ENCODE data around the gene CSNK1G3.
"Not testable (repeated sequence)": the region's sequence is repeated elsewhere in the genome, so short reads cannot be mapped to it uniquely, and the experiment has no call there.

CSNK1G3 gene

GRCh38 chr5:123561230-123561629 is 49.3 kb downstream of the CSNK1G3 start:
- no peak for DNase-seq

GRCh38 chr5:123571927-123572326 is 60.0 kb downstream of the CSNK1G3 start:
- DNase-seq = no peak

GRCh38 chr5:123578390-123578789 is 66.4 kb downstream of the CSNK1G3 start:
- no peak for DNase-seq

GRCh38 chr5:123579410-123579809 is 67.4 kb downstream of the CSNK1G3 start:
- no peak for DNase-seq

GRCh38 chr5:123582550-123583285 is 70.7 kb downstream of the CSNK1G3 start:
- no peak for DNase-seq

- DNase-seq = no peak
Measured at GRCh38 chr5:123585871-123586270, 73.9 kb downstream of the CSNK1G3 start.

- DNase-seq = no peak
Measured at GRCh38 chr5:123594434-123594833, 82.5 kb downstream of the CSNK1G3 start.

GRCh38 chr5:123597018-123597417 is 85.0 kb downstream of the CSNK1G3 start:
- no peak for DNase-seq

- DNase-seq = no peak
Measured at GRCh38 chr5:123598028-123598689, 86.2 kb downstream of the CSNK1G3 start.

- DNase-seq = no peak
Measured at GRCh38 chr5:123599171-123599570, 87.2 kb downstream of the CSNK1G3 start.

- no peak for DNase-seq
Measured at GRCh38 chr5:123601610-123602009, 89.6 kb downstream of the CSNK1G3 start.

- DNase-seq = no peak
Measured at GRCh38 chr5:123605822-123606221, 93.8 kb downstream of the CSNK1G3 start.

- no peak for DNase-seq
Measured at GRCh38 chr5:123610209-123610608, 98.2 kb downstream of the CSNK1G3 start.

GRCh38 chr5:123610665-123611405 is 98.9 kb downstream of the CSNK1G3 start:
- DNase-seq = peak; percentile 6

GRCh38 chr5:123611406-123611709 is 99.4 kb downstream of the CSNK1G3 start:
- DNase-seq = no peak

- DNase-seq = no peak
Measured at GRCh38 chr5:123617561-123617960, 105.6 kb downstream of the CSNK1G3 start.

- DNase-seq = no peak
Measured at GRCh38 chr5:123626051-123626450, 114.1 kb downstream of the CSNK1G3 start.

- no peak for DNase-seq
Measured at GRCh38 chr5:123628860-123629544, 117.0 kb downstream of the CSNK1G3 start.

- no peak for DNase-seq
Measured at GRCh38 chr5:123636006-123636405, 124.0 kb downstream of the CSNK1G3 start.

- DNase-seq = not testable (repeated sequence)
Measured at GRCh38 chr5:123637028-123637427, 125.1 kb downstream of the CSNK1G3 start.

GRCh38 chr5:123639244-123639643 is 127.3 kb downstream of the CSNK1G3 start:
- DNase-seq = no peak

- DNase-seq = no peak
Measured at GRCh38 chr5:123645024-123645603, 133.1 kb downstream of the CSNK1G3 start.

GRCh38 chr5:123647066-123647465 is 135.1 kb downstream of the CSNK1G3 start:
- DNase-seq = no peak

All from NCI-H1048 (cell line).